ENCODE data around the gene ANXA8.

Gene ANXA8

DNA sequence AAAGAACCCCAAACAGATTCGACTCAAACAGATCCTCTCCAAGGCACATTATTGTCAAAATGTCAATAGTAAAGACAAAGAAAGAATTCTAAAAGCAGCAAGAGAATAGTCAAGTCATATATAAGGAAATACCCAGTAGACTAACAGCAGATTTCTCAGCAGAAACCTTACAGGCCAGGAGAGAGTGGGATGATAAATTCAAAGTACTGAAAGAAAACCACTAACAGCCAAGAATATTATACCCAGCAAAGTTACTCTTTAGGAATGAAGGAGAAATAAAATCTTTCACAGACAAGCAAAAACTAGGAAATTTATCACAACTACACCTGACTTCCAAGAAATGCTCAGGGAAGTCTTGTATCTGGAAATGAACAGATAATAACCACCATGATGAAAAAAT is 38.2 kb downstream of the ANXA8 start:
- DNase-seq: no peak

- no peak for DNase-seq
Measured at GRCh38 chr10:47444047-47444446, 39.9 kb downstream of the ANXA8 start.

DNA sequence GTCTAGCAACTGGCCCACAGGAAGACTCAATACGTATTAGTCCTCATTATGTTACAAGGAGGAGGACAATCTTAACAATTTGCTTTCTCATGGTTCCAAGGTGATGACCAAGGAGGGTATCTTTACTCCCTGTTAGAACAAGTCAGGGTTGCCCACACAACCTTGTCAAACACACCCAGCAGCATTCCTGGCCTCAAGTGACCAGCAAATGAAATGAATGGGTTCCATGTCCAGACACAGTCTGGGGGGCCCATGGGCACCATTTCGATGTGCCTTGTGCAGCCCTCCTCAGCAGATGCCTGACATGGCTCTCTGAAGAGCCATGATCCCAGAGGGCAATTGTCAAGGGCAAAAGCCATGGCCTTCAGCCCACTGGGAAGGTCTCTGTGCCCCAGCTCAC is 40.8 kb downstream of the ANXA8 start:
- no peak for DNase-seq

DNA sequence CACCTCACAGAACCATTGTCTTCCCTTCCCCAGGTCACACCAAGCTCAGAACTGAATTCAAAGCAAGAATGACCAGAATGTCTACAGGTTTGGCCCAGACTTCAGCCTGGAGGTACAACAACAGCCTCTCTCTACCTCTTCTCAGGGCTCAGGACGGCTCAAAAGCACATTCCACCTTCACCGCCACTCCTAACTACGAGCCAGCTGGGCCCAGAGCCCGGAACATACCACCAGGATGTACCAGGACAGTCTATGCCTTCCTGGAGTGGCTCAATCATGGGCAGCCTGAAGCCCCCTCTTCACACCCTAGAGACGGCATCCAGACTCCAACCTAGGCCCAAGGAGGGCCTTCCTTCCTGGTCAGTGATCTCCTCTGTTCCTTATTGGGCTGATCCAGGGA is 41.6 kb downstream of the ANXA8 start:
- no peak for DNase-seq

GRCh38 chr10:47441938-47442337 is 42.0 kb downstream of the ANXA8 start:
- DNase-seq: no peak

DNA sequence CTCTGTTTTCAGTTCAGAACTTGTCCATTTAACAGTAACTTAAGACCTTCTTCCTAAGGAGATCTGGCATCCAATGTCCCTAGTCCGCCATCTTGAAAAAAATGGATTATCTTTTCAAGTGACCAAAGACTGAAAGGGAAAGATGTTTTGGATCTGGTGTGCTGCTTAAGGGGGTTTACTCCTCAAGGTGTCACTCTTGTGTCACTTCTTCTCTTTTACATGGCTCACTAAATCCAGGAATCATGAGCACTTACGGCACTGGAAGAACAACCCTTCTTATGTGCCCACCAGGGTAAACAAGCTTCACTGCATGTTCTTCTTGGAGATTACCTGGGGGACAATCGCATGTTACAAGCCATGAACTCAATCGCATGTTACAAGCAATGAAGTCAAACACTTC is 43.7 kb downstream of the ANXA8 start:
- no peak for DNase-seq

DNA sequence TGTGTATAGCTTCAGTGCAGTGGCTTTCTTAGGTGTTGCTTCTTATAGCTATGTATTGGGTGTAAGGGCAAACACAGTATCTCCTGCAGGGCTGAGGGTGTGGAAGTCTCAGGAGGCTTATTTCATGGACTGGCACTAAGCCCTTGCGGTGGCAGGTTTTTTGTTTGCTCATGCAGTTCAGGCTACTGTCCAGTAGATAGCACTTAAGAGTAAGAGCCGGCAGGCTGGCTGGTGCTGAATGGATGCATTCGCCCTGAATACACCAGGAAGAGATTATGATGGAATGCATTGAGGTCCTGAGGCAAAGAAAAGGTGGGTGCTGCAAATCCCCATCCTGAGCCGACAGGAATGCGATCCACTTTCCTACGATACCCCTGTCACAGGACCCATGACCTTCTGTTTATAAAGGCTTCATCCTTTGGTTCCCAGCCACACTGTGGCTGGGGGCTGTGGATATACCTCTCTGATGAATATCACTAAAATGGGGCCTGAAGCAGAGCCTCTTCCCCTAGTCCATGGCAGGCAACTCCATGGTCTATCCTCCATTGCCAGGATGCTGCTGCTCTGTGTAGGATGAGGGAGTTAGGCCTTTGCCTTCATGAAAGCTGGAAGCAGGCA is 44.9 kb downstream of the ANXA8 start:
- peak; percentile 61 for DNase-seq

DNA sequence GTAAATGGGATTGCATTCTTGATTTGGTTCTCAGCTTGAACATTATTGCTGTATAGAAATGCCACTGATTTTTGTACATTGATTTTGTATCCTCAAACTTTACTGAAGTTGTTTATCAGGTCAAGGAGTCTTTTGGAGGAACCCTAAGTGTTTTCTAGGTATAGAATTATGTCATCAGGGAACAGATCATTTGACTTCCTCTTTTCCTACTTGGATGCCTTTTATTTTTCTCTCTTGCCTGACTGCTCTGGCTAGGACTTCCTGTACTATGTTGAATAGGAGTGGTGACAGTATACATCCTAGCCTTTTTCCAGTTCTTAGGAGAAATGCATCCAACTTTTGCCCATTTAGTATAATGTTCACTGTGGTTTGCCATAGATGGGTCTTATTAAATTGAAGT is 48.8 kb downstream of the ANXA8 start:
- no peak for DNase-seq

GRCh38 chr10:47425813-47426419 is 58.0 kb downstream of the ANXA8 start:
- no peak for DNase-seq

DNA sequence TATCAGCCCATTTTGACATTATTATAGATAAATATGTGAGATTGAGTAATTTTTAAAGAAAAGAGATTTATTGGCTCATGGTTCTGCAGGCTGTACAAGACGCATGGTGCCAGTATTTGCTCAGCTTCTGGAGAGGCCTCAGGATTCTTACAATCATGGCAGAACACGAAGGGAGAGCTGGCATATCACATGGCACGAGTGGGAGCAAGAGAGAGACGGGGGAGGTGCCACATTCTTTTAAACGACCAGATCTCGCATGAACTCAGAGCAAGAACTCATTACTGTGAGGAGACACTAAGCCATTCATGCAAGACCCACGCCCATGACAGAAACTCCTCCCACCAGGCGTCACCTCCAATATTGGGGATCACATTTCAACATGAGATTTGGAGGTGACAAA is 59.7 kb downstream of the ANXA8 start:
- no peak for DNase-seq

- DNase-seq: no peak
Measured at GRCh38 chr10:47423476-47423875, 60.4 kb downstream of the ANXA8 start.

DNA sequence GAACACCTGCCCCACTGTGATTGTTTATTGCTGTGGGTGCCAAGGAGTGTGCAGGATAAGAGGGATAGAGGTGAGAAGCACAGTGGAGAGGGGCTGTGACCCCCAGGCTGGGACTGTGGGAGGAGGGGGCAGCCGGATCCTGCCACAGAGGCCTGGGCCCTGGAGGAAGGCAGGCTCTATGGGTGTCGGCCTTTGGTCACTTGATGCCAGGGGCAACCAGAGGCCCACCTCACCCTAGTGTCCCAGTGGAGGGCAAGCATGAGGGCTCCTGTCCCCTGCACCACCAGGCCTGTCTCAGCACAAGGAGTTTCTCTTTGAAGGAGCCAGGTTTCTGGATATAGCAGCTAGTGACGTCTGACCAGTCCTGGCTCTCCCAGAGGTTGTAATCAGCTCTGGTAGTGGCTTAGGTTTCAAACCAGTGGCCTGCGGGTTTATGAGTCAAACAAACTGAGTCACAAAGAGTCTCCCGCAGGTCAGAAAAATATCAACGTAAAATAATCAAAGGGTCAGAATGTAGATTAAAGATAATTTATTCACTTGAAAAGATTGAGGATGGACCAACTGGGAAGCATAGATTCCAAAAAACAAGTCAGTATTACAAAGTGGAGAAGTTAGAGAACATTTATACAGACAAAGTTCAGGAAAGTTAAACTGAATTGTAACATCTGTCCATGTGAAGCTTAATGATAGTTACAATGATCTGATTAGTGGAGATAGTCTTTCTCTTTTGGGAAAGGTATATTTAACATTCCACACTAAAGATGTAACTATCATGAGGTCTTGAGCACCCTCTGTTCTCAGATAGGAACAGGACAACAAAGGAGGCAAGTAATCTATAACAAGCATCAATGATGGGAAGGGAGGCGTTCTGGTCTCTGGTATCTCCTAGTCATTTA is 62.6 kb downstream of the ANXA8 start:
- peak; percentile 86 for DNase-seq

GRCh38 chr10:47420305-47421056 is 63.4 kb downstream of the ANXA8 start:
- DNase-seq: no peak

GRCh38 chr10:47419421-47419820 is 64.5 kb downstream of the ANXA8 start:
- no peak for DNase-seq

DNA sequence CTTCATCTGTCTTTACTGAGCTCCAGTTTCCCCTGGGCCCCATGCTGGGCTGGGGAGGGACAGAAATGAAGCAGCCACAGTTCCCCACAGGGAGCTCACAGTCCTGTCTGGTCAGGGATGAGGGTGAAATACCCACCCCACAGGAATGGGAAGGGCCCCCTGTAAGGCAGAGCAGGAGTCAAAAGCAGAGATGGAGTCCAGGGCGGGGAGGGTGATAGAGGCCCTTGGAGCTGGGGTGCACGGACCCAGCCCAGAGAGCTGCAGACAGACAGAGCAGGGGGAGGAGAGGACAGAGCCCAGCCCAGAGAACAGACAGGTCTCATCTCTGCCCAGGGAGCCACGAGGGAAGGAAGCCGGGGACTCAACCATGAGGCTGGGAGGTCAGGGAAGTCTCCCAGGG is 64.9 kb downstream of the ANXA8 start:
- no peak for DNase-seq

DNA sequence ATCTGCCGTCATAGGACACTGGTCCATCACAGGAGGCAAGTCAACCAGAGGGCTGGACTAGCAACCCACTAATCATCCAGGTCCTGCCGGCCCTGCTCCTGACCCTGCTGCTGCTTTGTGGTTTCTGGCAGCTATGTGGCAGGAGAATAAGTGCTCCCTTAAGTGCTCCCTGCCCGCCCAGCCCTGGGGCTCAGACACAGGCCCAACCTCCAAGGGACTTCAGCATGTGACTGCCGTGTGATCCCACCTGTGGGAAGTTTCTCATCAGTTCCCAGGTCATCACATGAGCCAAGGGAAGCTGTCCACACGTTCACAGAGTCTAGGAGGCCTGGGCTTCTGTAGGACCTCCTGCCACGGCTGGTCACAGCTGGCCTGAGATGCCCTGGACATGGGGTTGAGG is 65.6 kb downstream of the ANXA8 start:
- DNase-seq: no peak

Data from EL (cell line).